HCT116 (cell line): Measurements from ENCODE around the gene UBE2R2. TPM values are rescaled to one million over a fixed set of nuclear protein-coding genes. Genes with fewer than 3 reads are reported as not detected.
"Not testable (repeated sequence)": the region's sequence is repeated elsewhere in the genome, so short reads cannot be mapped to it uniquely, and the experiment has no call there.

Experiments used
- ATAC-seq: fragments of 200-7000 bp; cut with Tn5 transposase; 2 replicates; pipeline ENCODE4 v1.9.1; 2020; ENCODE audit warnings: mild to moderate bottlenecking, moderate library complexity
- BruUV-seq: library from RNA; stranded (reverse); fragments of 400-500 nt; replicated peaks from 2 replicates; lab custom pipeline; 2021; lab: Mats Ljungman, UMichigan
- CTCF ChIA-PET: fragments of 300-600 bp; sonication (Branson Sonifier 250); formaldehyde crosslinking; loops from one replicate; lab custom pipeline; 2021; ENCODE audit warnings: antibody characterized with exemption; lab: Charles Lee
- POLR2A ChIA-PET: fragments of 300-600, 350-600 bp; sonication (Branson Sonifier 250); formaldehyde crosslinking; loops from one replicate; lab custom pipeline; 2021; ENCODE audit warnings: antibody characterized with exemption; lab: Charles Lee
- RAD21 ChIA-PET, 2 experiments: fragments of 300-600 bp; sonication (Branson Sonifier 250); formaldehyde crosslinking; loops; one replicate each; lab custom pipeline; 2023; ENCODE audit warnings: low total read pairs in 2 of 2; ENCODE audit not compliant: uncharacterized antibody in 2 of 2, unreplicated experiment in 2 of 2, low non-redundant PET in 1 of 2; lab: Charles Lee
- DNase-seq: peaks from one replicate; pipeline ENCODE4 v3.0.0-alpha.2; 2010; ENCODE audit warnings: low read depth, low spot score
- H2AFZ ChIP-seq: fragments of 200-600 bp; shearing (Covaris generic), sonication (generic); 2 replicates; pipeline ENCODE4 v1.6.1; 2017; ENCODE audit warnings: low read depth, mixed run types, mixed read lengths, antibody characterized with exemption, low read length; ENCODE audit not compliant: poor library complexity, severe bottlenecking
- H3K27ac ChIP-seq: 2 replicates; pipeline ENCODE4 v1.5.1; 2012; ENCODE audit warnings: low read depth, low read length
- H3K27me3 ChIP-seq: fragments of 200-600 bp; sonication (generic); 2 replicates; pipeline ENCODE4 v1.6.1; 2016; ENCODE audit warnings: mixed run types, low read length, mixed read lengths; ENCODE audit not compliant: insufficient read depth
- H3K36me3 ChIP-seq, 2 experiments: fragments of 200-500 bp in 1 of 2; fragments of 200-600 bp in 1 of 2; sonication (Bioruptor generic) in 1 of 2; sonication (generic) in 1 of 2; 2 replicates each; pipeline versions ENCODE4 v1.5.1 to v1.6.1; 2014 to 2016; ENCODE audit warnings: low read length in 2 of 2, inconsistent platforms in 1 of 2, mixed read lengths in 1 of 2, mixed run types in 1 of 2; ENCODE audit not compliant: insufficient read depth in 2 of 2, control insufficient read depth in 1 of 2
- H3K4me1 ChIP-seq, 2 experiments: fragments of 200-600 bp in 1 of 2; sonication (generic) in 1 of 2; 2 replicates each; pipeline versions ENCODE4 v1.5.1 to v1.6.1; 2012 to 2017; ENCODE audit warnings: low read length in 2 of 2, inconsistent platforms in 1 of 2, mild to moderate bottlenecking in 1 of 2, mixed read lengths in 1 of 2, mixed run types in 1 of 2, moderate library complexity in 1 of 2; ENCODE audit not compliant: insufficient read depth in 2 of 2, control insufficient read depth in 1 of 2
- H3K4me2 ChIP-seq: fragments of 200-600 bp; sonication (generic); 2 replicates; pipeline ENCODE4 v1.6.1; 2017; ENCODE audit warnings: mixed run types, low read length, mixed read lengths
- H3K4me3 ChIP-seq, 2 experiments: fragments of 200-600 bp in 1 of 2; sonication (generic) in 1 of 2; replicated peaks in 1 of 2; 2 replicates each; pipeline ENCODE4 v1.5.1; 2011 to 2016; ENCODE audit warnings: low read length in 2 of 2, control low read depth in 1 of 2, low read depth in 1 of 2, mild to moderate bottlenecking in 1 of 2, mixed read lengths in 1 of 2, mixed run types in 1 of 2
- H3K79me2 ChIP-seq: fragments of 200-600 bp; sonication (generic); 2 replicates; pipeline ENCODE4 v1.6.1; 2017; ENCODE audit warnings: mild to moderate bottlenecking, mixed run types, low read length, moderate library complexity, mixed read lengths; ENCODE audit not compliant: insufficient read depth
- H3K9ac ChIP-seq: fragments of 200-600 bp; sonication (generic); 2 replicates; pipeline ENCODE4 v1.6.1; 2016; ENCODE audit warnings: low read length, mixed read lengths
- H3K9me2 ChIP-seq: fragments of 200-600 bp; sonication (generic), shearing (Covaris generic); 2 replicates; pipeline ENCODE4 v1.6.1; 2017; ENCODE audit warnings: mixed run types, mild to moderate bottlenecking, moderate library complexity; ENCODE audit not compliant: insufficient read depth
- H3K9me3 ChIP-seq, 2 experiments: fragments of 200-500 bp in 1 of 2; fragments of 200-600 bp in 1 of 2; sonication (Bioruptor generic) in 1 of 2; sonication (generic) in 1 of 2; 2 replicates each; pipeline ENCODE4 v1.6.1; 2014 to 2017; ENCODE audit warnings: low read length in 2 of 2, mixed read lengths in 2 of 2, inconsistent platforms in 1 of 2, low read depth in 1 of 2, mild to moderate bottlenecking in 1 of 2, mixed run types in 1 of 2, moderate library complexity in 1 of 2; ENCODE audit not compliant: control insufficient read depth in 1 of 2, insufficient read depth in 1 of 2
- H4K20me1 ChIP-seq: fragments of 200-600 bp; sonication (generic), shearing (Covaris generic); 2 replicates; pipeline ENCODE4 v1.6.1; 2017; ENCODE audit warnings: mixed run types, mild to moderate bottlenecking, moderate library complexity; ENCODE audit not compliant: insufficient read depth
- CEBPB ChIP-seq: IDR thresholded peaks from 2 replicates; pipeline ENCODE4 v1.6.1; 2012; ENCODE audit warnings: low read depth
- EGR1 ChIP-seq: IDR thresholded peaks from 2 replicates; pipeline ENCODE4 v1.6.1; 2012; ENCODE audit warnings: low read depth
- SRF ChIP-seq: IDR thresholded peaks from 2 replicates; pipeline ENCODE4 v1.6.1; 2012; ENCODE audit warnings: low read depth
- TCF7L2 ChIP-seq: IDR thresholded peaks from 2 replicates; pipeline ENCODE4 v1.7.0; 2011; ENCODE audit warnings: borderline replicate concordance, inconsistent platforms; ENCODE audit not compliant: insufficient read depth, insufficient read length; ENCODE audit errors: extremely low read depth
- YY1 ChIP-seq: IDR thresholded peaks from 2 replicates; pipeline ENCODE4 v1.6.1; 2011; ENCODE audit warnings: low read length, low read depth, moderate library complexity, mild to moderate bottlenecking; ENCODE audit not compliant: insufficient replicate concordance; ENCODE audit errors: extremely low read depth
- ZNF274 ChIP-seq: fragments of 200-500 bp; sonication (Bioruptor generic); IDR thresholded peaks from 2 replicates; pipeline ENCODE4 v1.6.1; 2014; ENCODE audit warnings: mild to moderate bottlenecking, low read depth, low read length, inconsistent platforms
- intact Hi-C: fragments of 100-400 bp; cut with micrococcal nuclease; formaldehyde crosslinking; loops from 2 replicates; pipeline ENCODE4 v1.10.0; 2022
- total RNA-seq: library from RNA; stranded (reverse); gene quantifications from one replicate; pipeline ENCODE4 v1.2.1, GENCODE V29; 2021; ENCODE audit not compliant: unreplicated experiment
- TF ChIP-seq, protein P1 (sequence below): IDR thresholded peaks from 2 replicates; pipeline ENCODE4 v1.6.1; 2011; ENCODE audit warnings: mild to moderate bottlenecking, low read length, moderate library complexity; ENCODE audit not compliant: insufficient replicate concordance; ENCODE audit errors: extremely low read depth
- TF ChIP-seq, protein P2 (sequence below), 3 experiments: fragments of 200-600 bp in 1 of 3; sonication (generic) in 1 of 3; IDR thresholded peaks in 2 of 3; conservative IDR thresholded peaks in 1 of 3; 2 replicates each; pipeline ENCODE4 v1.5.1; 2012 to 2017; ENCODE audit warnings: low read depth in 2 of 3, low read length in 2 of 3, antibody characterized with exemption in 1 of 3, borderline replicate concordance in 1 of 3, control low read depth in 1 of 3, mild to moderate bottlenecking in 1 of 3, mixed read lengths in 1 of 3, mixed run types in 1 of 3, moderate library complexity in 1 of 3; ENCODE audit not compliant: insufficient read depth in 1 of 3
- TF ChIP-seq, protein P3 (sequence below): IDR thresholded peaks from 2 replicates; pipeline ENCODE4 v1.6.1; 2012; ENCODE audit warnings: low read depth

UBE2R2 gene
- total RNA-seq, 1 experiment from 2014 or later, result 47.0 TPM

DNA sequence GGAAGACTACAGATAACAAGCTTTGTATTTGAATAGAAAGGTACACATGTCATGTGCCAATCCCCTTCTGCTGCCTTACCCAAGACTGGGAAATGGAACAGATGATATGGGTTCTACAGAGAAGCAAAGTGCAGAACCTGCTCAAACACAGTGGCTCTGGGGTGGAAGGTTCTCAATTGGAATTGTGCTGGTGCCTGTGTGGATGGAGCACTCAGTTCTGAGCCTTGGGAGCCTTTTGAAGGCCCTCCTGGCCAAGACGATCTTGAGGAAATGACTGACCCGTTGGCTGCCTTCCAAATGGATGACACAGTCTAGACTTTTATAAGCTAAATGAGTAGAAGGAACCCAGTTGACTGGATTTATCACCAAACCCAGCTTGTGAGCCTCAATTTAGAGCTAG, 25.8 kb upstream of the UBE2R2 start (continued):
- TF ChIP-seq TCF7L2 (no peak), SRF (no peak)

DNA sequence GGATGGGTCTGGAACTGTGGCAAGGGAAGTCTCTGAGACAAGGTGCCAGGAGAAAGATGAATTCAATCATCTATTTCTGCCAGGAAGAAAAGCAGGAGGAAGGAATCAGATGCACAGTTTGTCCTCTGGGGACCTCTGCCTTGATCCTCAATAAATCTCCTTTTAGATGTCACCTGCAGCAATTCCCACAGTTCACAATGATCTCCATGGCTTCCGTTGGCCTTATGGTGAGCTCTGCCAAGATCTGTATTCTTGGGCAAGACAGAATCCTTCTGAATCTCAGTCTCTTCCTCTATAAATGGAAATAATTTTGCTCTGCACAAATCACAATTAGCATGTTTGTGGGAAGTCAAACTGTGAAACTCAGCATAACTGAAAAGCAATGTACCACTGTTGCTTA, 23.5 kb upstream of the UBE2R2 start:
- H3K27ac ChIP-seq, H3K9ac ChIP-seq, ATAC-seq, H3K4me3 ChIP-seq, H3K9me2 ChIP-seq, RAD21 ChIA-PET, H4K20me1 ChIP-seq, H2AFZ ChIP-seq, H3K36me3 ChIP-seq, H3K79me2 ChIP-seq, DNase-seq, CTCF ChIA-PET, POLR2A ChIA-PET, intact Hi-C loops, H3K9me3 ChIP-seq, BruUV-seq, H3K4me2 ChIP-seq, H3K27me3 ChIP-seq: not testable (repeated sequence)
- peaks cover 5 to 12% of the 10 kb centered on the region in 2 experiments; a peak in 3 of 4 replicates for H3K4me1 ChIP-seq

DNA sequence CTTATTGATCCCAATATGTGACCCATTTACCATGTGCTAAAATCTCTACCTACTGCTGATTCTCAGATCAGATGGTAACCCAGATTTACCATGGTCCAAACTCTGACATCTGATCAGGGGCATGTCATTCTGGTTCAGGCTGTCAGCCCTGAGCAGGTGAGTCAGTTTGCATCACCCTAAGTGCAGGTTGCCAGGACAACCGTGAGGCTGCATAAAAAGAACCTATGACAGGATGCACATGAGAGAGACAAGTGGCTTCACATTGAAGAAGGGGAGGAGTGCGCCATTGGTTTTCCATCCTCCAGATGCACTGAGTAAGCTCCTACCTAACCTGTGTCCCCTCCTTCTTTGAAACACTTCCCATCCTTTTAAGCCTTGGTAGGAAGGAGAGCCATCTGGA, 22.4 kb upstream of the UBE2R2 start:
- no TSS peak for BruUV-seq
- Histone ChIP-seq H3K4me2 (no peak overlapping the region), H3K27ac (no peak overlapping the region), H2AFZ (no peak overlapping the region), H3K4me3 (no peak overlapping the region), H3K4me1 (peaks cover 5 to 12% of the 10 kb centered on the region in 2 experiments; a peak in 3 of 4 replicates), H3K9me2 (no peaks in the 10 kb centered on the region), H3K9ac (no peak overlapping the region), H3K27me3 (no peaks in the 10 kb centered on the region), H4K20me1 (no peaks in the 10 kb centered on the region), H3K9me3 (no peaks in the 10 kb centered on the region), H3K36me3 (peaks cover 0 to 6% of the 10 kb centered on the region in 2 experiments; a peak in 2 of 4 replicates), H3K79me2 (no peaks in the 10 kb centered on the region)
- intact Hi-C loops, result no loop called here
- ChIA-PET CTCF (no interaction called here), RAD21 (no interaction called here), POLR2A (no interaction called here)
- DNase-seq (no peak), ATAC-seq (no peak)
- no peak for TF ChIP-seq CEBPB
- no peak for TF ChIP-seq TCF7L2
- TF ChIP-seq YY1, result no peak
- TF ChIP-seq, protein P1, sequence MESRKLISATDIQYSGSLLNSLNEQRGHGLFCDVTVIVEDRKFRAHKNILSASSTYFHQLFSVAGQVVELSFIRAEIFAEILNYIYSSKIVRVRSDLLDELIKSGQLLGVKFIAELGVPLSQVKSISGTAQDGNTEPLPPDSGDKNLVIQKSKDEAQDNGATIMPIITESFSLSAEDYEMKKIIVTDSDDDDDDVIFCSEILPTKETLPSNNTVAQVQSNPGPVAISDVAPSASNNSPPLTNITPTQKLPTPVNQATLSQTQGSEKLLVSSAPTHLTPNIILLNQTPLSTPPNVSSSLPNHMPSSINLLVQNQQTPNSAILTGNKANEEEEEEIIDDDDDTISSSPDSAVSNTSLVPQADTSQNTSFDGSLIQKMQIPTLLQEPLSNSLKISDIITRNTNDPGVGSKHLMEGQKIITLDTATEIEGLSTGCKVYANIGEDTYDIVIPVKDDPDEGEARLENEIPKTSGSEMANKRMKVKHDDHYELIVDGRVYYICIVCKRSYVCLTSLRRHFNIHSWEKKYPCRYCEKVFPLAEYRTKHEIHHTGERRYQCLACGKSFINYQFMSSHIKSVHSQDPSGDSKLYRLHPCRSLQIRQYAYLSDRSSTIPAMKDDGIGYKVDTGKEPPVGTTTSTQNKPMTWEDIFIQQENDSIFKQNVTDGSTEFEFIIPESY, result no peak
- TF ChIP-seq ZNF274, result no peak
- TF ChIP-seq, protein P2, sequence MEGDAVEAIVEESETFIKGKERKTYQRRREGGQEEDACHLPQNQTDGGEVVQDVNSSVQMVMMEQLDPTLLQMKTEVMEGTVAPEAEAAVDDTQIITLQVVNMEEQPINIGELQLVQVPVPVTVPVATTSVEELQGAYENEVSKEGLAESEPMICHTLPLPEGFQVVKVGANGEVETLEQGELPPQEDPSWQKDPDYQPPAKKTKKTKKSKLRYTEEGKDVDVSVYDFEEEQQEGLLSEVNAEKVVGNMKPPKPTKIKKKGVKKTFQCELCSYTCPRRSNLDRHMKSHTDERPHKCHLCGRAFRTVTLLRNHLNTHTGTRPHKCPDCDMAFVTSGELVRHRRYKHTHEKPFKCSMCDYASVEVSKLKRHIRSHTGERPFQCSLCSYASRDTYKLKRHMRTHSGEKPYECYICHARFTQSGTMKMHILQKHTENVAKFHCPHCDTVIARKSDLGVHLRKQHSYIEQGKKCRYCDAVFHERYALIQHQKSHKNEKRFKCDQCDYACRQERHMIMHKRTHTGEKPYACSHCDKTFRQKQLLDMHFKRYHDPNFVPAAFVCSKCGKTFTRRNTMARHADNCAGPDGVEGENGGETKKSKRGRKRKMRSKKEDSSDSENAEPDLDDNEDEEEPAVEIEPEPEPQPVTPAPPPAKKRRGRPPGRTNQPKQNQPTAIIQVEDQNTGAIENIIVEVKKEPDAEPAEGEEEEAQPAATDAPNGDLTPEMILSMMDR (IDR thresholded peaks at IDR 0.05 in 2 of 3, conservative IDR thresholded peaks at IDR 0.05 in 1 of 3; ENCODE audit: borderline replicate concordance in 1 of 3, insufficient read depth in 1 of 3, low read depth in 2 of 3, low read length in 2 of 3), result no peak
- TF ChIP-seq EGR1, result no peak
- TF ChIP-seq, protein P3, sequence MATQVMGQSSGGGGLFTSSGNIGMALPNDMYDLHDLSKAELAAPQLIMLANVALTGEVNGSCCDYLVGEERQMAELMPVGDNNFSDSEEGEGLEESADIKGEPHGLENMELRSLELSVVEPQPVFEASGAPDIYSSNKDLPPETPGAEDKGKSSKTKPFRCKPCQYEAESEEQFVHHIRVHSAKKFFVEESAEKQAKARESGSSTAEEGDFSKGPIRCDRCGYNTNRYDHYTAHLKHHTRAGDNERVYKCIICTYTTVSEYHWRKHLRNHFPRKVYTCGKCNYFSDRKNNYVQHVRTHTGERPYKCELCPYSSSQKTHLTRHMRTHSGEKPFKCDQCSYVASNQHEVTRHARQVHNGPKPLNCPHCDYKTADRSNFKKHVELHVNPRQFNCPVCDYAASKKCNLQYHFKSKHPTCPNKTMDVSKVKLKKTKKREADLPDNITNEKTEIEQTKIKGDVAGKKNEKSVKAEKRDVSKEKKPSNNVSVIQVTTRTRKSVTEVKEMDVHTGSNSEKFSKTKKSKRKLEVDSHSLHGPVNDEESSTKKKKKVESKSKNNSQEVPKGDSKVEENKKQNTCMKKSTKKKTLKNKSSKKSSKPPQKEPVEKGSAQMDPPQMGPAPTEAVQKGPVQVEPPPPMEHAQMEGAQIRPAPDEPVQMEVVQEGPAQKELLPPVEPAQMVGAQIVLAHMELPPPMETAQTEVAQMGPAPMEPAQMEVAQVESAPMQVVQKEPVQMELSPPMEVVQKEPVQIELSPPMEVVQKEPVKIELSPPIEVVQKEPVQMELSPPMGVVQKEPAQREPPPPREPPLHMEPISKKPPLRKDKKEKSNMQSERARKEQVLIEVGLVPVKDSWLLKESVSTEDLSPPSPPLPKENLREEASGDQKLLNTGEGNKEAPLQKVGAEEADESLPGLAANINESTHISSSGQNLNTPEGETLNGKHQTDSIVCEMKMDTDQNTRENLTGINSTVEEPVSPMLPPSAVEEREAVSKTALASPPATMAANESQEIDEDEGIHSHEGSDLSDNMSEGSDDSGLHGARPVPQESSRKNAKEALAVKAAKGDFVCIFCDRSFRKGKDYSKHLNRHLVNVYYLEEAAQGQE, result no peak
